ENCODE results near the gene TTLL12.

TTLL12 gene

DNA sequence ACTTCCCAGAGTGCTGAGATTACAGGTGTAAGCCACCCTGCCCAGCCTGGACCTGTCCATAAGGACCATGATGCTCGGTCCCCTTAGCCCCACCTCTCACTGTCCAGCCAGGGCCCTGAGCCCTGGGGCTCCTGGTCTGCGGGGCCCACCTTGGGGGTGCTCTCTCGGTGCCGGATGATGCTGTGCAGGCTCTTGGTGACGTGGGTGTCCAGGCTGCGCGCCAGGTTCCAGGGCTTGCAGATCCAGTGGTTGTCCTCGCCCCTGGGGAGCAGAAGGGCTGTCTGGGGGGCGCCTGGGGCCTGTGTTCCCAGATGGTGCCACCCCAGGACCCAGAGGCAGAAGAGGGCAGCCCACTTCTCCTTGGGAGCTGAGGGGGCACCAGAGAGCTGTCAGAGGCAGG is 13.4 kb downstream of the TTLL12 start:
- no peak for DNase-seq (ENCODE audit: low spot score)

DNA sequence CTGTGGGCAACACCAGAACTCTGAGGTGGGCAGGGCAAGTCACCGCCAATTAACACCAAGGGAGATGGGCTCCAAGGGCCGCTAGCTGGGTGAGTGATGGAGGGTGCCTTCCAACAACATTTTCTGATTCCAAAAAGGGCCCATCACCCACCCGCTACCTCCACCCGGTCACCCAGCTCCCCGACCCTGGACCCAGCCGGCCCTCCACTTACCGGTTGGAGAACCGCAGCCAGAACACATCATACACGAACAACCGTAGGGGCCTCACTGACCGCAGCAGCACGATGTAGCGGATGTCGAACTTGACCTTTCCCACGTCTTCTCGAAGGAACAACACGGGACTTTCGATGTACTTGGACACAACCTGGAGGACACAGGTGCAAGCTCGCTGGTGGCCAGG is 14.7 kb downstream of the TTLL12 start:
- no peak for DNase-seq (ENCODE audit: low spot score)

DNA sequence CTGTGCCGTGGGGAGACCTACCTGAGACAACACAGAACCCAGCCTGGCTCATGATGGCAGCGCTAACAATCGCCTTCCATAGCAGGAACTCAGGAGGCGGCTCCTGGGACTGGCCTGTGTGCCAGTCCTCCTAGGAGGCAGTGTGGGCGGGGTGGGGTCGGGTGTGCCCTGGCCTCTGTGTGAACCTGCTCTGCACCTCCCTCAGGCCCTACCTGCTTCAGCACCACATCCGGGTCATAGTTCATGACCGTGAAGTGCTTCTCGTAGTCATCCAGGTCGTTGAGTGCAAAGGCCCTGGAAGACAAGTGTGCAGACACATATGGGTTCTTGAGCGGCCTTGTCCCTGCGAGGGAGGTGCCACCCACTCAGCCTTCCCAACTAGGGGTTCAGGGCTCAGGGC is 15.3 kb downstream of the TTLL12 start:
- DNase-seq (ENCODE audit: low spot score), result no peak

DNA sequence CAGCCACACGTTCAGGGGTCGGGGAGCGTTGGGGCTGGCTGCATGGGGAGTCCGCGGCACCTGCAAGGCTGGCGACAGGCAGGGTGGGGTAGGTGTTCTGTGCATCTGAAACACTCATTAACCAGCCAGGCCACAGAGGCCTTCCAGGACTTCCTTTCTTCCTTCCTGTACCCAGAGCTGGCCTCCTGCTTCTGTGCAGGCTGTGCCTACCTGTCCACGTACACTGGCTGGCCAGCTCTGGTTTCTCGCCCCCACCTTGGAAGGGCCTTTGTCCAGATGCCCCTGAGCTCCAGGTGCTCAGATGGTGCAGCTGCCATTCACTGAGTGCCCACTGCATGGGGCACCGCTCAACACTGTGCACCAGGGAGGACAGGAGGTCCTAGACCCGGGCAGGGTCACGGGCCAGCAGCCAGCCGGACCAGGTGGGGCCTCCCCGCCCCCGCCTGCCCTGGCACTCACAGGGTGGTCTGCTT is 15.9 kb downstream of the TTLL12 start:
- no peak for DNase-seq (ENCODE audit: low spot score)

DNA sequence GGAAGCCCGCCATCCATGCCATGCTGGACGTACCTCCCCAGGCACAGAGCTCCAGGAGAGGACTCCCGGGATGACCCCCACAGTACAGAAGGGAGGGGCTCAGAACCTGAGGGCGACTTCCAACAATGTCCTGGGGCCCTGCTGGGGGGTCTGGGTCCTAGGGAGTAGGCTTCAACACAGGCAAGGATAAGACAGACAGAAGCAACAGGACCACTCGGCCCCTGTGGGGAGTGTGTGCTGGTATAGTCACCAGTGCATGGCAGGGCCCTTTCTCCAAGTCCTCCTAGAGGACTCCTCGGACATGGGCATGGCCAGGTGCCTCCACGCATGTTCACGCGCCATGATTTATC is 16.8 kb downstream of the TTLL12 start:
- DNase-seq (ENCODE audit: low spot score), result no peak

DNA sequence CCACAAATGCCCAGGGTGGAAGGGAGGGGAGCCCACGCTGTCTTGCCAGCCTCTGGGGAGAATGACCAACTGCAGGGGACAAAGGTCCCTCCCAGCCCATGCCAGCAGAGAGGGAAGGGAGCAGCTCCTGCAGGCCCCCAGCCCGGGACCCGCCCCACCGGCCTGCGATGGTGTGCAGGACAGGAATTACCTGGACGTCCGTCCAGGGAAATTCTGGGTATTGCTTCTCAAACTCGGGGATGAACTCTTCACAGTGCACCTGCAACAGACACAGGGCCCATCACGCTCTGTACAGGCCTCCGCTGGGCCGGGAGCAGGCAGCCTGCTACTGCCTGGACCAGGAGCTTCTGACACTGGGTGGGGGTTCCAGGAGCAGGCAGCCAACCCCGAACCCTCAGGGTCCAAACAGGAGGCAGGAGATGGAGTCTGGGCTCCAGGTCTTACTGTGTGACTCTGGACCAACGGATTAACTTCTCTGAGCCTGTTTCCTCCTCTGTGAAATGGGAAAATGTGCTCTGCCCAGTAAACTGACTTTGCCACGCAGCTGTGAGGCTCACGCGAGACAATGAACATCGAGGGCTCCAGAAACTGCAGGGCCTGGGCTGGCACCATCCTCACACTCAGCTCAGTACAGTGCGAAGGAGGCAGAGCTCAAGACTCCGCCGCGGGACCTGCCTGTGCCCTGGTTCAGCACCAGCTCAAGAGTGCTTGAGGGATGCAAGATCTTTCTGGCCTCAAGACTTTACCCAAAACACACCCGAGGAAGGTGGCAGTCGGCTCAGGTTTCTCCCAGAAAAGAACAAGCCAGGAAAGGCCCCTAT is 17.4 kb downstream of the TTLL12 start:
- no peak for DNase-seq (ENCODE audit: low spot score)

DNA sequence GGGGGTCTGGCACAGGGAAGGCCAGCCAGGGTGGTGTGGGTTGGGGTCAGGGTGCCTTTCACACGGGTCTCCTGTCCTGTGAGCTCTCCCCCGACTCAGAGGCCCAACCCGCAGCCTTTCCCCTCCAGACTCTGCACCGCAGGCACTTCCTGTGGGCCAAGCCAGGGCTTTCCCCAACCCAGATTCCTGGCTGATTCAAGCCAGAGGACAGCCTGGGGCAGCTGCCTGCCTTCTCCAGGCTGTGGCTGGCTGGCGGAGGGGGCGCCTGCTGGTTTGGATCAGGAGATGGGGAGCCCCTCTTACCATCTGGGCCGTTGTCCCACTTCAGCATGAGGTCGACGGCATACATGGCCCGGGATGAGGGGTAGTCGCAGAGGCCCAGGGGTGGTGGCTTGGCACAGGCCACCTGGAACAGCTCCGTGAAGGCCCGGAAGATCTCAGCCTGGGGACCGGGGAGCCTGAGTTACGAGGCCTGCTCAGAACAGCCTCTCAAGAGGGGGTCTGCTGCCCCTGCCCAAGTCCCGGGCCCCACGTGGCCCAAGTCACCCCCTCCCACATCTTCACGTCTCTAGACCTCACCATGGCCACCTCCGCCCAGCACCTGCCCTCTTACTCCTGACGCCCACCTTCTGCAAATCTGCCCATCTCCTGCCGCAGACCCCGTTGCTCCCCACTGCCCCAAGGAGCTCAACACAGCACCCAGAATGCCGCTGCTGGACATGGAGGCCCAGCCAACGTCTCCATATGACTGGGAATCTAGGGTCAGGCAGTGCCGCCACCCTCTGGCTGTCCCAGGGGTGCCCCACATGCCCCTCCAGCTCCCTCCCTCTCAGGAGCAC is 18.2 kb downstream of the TTLL12 start:
- no peak for DNase-seq (ENCODE audit: low spot score)

DNA sequence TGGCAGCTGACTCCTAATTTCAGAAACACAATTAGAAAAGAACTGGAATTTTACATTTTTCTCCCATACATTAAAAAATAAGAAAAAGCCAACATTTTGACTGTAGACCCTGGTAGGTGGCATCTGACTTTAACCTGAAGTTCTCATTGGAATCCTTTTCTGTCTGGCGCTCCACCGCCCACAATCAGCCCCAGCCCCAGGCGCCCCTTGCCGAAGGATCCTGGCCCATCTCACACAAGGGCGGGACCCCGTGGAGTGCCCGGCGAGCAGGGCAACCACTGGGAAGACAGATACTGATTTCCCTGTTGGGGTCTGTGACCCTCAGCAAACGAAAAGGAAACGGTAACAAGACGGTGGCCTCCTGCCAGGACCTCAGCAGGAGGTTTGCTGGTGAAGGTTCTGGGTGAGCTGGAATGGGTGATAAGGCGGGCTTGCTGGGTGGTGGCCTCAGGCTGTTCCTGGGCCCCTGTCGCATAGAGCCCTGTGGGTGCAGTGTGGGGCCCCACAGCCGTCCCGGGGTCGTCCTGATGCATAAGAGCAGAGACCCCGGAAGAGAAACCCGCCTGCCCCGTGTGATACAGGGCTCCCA is 19.8 kb downstream of the TTLL12 start:
- no peak for DNase-seq (ENCODE audit: low spot score)

DNA sequence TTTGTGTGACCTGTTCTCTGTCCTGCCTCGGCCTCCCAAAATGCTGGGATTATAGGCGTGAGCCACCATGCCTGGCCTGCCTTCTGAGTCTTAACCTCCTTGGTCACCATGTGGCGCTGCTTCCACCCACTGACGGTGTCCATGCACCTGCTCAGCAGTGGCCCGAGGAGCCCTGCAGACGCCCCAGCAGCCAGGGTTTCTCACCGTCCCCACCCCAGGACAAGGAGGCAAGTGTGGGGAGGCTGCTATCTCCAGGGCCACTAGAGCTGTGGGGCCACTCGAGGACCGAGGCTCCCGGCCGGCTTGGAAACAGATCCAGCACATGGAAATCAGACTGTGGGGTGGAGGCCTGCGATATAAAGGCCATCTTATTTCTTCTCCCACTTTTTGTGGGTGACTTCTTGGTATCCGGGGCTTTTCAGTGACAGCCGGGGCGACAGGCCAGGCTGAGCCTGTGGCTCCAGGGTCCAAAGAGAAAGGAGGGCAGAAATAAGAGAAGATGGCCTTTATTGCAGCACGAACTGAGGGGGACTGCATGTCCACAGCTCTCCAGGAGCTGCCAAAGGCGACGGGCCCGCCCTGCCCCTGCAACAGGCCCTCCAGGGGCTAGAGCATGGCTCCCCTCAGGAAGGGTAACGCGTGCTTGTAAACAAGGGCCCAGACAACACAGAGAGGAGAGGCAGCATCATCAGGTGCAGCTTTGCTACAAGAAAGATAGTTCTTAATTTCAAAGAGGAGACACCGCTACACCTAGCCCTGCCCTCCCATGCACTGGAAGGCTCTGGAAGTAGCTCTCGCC is 20.6 kb downstream of the TTLL12 start:
- no peak for DNase-seq (ENCODE audit: low spot score)

DNA sequence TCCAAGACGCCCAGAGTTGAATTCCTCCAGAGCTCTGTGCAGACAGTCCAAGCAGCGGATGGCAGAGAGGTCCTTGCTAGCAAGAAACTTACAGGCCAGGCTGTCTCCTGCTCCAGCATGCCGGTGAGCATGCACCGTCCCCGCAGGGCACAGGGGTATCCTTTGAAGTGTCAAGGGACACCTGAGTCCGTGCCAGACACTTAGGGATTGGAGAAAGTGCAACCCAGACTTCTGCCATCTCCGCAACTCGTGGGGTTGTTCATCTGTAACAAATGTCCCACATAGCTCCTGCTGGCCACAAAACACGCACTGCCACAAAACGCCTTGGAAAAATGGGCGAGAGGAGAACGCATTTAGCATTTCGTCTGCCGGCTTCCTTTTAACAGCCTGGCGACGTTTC is 22.3 kb downstream of the TTLL12 start:
- no peak for DNase-seq (ENCODE audit: low spot score)

DNA sequence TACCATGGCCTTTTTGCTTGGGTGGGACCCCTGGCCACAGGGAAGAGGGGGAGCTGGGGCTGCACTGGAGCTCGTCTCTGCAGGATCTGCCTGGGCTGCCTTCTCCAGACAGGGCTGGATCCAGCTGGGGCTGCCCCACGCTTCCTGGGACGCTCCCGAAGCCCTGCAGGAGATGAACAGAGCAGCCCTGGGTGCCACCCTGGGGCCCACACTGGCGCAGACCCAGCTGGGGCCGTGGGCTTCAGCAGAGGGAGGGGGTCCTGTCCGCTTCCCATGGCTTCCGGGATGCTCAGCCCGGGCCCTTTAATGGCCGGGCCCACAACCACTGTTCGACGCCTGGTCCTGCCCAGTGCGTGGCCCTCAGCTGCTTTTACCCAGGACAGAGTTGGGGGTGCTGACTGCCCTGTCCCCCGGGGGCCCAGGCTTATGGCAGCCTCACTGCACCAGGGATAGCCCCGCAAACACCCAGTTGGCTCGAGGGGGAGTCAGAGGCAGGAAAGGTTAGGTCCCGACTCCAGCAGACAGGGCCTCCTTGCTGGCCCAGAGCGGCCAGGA is 23.6 kb downstream of the TTLL12 start:
- DNase-seq (ENCODE audit: low spot score), result no peak

DNA sequence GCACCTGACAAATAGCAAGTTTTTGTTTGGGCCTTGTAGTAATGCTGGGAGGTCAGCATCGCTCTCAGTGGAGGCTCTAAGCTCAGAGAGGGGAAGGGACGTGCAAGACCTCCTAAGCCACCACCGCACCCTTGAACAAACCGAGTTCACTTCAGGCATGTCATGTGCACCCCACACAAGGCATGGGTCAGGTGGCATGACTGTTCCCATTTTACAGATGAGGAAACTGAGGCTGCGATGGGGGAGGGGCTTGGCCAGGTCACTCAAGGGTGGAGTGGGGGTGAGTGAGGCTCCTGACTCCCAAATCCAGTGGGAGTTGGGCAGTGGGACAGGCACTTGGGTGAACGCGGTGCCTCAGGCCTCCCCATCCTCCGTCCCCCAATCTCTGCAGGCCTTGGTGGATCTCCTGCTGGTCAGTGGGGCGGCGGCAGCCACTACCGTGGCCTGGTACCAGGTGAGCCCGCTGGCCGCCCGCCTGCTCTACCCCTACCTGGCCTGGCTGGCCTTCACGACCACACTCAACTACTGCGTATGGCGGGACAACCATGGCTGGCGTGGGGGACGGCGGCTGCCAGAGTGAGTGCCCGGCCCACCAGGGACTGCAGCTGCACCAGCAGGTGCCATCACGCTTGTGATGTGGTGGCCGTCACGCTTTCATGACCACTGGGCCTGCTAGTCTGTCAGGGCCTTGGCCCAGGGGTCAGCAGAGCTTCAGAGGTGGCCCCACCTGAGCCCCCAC is 24.4 kb downstream of the TTLL12 start:
- no peak for DNase-seq (ENCODE audit: low spot score)

DNA sequence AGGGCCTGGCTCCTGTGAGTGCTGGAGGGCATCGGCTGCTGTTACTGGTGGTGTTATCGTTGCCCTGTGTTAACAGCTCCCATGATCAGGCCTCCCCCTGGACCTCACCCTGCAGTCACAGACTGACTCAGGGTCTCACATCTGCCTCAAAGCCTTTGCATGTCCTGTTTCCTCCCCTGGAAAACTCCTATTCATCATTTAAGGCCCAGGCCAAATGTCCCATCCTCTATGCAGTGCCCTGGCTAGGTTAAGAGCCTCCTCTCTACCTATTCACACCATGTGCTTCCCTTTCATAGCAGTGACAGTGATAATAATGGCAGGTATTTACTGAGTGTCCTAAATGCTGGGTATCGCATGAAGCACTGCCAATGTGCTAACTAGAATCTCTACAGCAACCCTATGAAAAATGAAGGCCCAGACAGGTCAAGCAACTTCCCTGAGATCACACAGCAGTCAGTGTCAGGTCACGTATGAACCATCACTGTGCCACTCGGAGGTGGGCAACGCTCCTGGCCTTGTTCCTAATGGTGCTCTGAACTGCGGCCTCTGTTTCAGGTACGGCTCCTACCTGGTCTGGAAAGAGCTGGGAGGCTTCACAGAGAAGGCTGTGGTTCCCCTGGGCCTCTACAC is 26.3 kb downstream of the TTLL12 start:
- no peak for DNase-seq (ENCODE audit: low spot score)

DNA sequence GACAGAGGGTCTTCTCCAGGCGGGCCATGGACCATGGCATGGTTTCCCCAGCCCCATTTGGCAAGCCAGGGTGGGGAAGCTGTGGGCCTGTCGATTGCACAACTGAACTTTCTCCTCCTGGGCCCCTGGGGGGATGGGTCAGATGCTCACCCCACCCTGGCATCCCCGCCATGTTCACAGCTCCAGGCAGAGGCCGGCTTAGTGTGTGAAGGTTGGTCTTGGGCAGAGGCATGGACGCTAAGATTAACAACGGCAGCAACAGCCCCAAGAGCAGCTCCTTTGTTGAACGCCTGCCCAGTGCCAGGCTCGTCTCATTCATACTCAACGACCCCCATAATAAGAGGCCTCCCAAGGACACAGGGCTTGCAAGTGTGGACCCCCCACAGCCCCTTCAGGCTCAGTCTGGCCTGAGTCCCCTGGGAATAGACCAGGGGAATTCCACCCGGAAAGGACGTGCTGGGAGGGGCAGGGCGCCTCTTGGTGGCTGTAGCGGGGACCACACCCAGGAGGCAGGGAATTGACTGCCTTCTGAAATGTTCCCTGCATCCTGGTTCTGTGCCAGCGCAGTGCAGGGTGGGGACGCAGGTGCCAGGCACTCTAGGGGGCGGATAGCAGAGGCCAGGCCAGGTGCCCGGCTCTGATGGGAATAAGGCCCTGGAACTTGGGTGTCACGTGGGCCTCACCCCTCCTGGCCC is 27.3 kb downstream of the TTLL12 start:
- no peak for DNase-seq (ENCODE audit: low spot score)

DNA sequence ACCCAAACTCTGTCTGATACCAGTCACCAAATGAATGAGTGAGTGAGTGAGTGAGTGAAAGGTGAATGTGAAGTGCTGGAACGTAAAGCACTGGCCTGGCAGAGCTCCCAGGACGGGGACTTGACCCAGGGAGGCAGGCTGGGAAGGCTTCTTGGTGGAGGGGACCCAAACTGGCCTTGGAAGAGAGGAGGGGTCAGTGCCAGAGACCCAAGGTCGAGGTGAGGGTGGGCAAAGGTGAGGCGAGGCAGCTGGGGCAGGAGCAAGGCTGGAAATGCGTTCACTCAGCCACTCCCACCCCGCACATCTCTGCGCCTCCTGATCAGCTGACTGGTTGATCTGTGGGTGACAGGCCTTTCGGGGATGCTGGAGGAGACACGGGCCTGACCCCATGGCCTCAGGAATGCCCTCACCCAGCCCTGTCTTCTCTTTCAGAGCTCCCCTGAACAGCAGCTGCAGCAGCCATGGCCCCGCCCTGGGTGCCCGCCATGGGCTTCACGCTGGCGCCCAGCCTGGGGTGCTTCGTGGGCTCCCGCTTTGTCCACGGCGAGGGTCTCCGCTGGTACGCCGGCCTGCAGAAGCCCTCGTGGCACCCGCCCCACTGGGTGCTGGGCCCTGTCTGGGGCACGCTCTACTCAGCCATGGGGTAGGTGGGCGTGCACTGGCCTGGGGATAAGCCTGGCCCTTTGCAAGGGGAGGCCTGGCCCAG is 28.0 kb downstream of the TTLL12 start:
- no peak for DNase-seq (ENCODE audit: low spot score)

DNA sequence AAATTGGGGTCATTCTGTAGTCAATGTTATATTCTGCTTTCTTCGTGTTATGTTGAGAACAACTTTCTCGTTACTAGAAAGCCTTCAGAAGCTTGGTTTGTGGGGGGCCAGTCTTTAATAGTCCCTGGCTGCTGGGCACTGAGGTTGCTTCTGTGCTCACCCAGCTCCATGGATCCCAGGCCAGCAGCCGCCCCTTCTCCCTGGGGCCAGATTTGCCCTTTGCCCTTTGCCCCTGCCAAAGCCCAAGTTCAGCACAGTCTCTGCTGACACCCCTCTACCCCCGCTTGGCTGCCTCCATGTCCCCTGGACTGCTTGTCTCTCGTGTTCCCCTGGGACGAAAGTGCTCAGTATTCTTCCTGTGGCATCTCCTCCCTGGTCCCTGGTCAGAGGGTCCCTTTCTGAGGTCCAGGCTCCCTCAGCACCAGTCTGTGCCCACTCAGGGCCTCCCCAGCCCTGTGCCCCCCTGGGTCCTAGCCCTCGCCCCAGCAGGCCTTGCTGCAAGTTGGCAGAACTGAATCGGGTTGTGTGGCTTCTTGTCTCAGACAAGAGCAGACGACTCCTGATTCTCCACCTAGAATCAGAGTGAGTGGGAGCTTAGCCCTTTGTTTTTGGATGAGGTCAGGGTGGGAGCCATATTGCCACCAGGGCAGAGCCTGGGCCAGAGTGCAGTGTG is 28.9 kb downstream of the TTLL12 start:
- DNase-seq (ENCODE audit: low spot score), result no peak

DNA sequence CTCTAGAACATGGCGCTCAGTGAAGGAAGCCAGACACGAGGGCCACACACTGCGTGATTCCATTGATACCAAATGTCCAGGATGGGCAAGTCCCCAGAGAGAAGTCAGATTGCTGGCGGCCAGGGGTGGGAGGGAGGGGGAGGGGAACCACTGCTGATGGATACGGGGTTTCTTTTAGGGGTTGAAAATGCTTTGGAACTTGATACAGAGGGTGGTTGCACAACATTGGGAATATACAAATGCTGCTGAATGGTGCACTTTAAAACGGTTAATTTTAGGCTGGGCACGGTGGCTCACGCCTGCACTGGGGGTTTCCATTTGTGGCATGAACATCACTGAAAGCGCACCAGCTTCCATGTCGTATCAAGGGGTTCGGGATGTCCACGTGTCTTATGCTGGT is 30.5 kb downstream of the TTLL12 start:
- no peak for DNase-seq (ENCODE audit: low spot score)

DNA sequence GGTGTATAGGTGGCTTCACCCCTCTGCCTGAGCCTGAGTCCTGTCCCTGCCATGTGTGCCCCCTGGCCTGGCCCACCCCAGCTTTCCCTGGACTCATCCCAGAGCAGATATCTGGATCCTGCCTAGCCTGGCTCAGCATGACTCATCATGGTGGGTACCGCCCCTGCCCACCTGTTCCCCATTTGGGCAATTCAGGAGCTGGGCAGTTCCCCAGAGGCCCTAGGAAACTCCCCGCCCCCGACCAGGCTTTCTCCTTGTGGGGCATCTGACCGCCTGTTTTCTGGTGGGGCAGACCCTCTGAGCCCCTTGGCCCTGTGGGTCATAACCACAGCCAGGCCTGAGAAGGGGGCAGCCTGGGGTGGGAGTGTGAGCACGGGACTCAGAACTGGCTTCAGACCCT is 31.1 kb downstream of the TTLL12 start:
- no peak for DNase-seq (ENCODE audit: low spot score)
